ENCODE data around the gene BCAP29. TPM values are rescaled to one million over a fixed set of nuclear protein-coding genes. Genes with fewer than 3 reads are reported as not detected.
A peak's percentile ranks its signal among the peaks of the same experiment; 100 is the strongest.

The BCAP29 gene
- total and polyA plus RNA-seq, 2 donors (not counting 1 experiment from before 2014, with no cell fraction given), result 64.7 to 79.7 TPM

GRCh38 chr7:107579554-107579884 lies 527 bp upstream of the BCAP29 start:
- peaks cover 24% of the 10 kb centered on the region for H3K79me2 ChIP-seq (ENCODE audit: control insufficient read depth, insufficient read depth, low read length)
- H3K4me2 ChIP-seq (ENCODE audit: extremely low read depth, insufficient read depth, low read length), result peak overlapping the region; percentile 91
- no peak for TF ChIP-seq EZH2 (IDR thresholded peaks at IDR 0.05; ENCODE audit: low read length, missing control alignments)
- TF ChIP-seq CTCF (conservative IDR thresholded peaks at IDR 0.05 in 1 of 2, IDR thresholded peaks at IDR 0.05 in 1 of 2; ENCODE audit: low read depth in 1 of 2, low read length in 2 of 2), result no peak

GRCh38 chr7:107580716-107581383 lies 804 bp downstream of the BCAP29 start:
- no peaks in the 10 kb centered on the region for H3K9me3 ChIP-seq (ENCODE audit: control insufficient read depth, insufficient read depth, low read depth, low read length)

More at GRCh38 chr7:107579554-107579884, 527 bp upstream of the BCAP29 start:
- peaks cover 1% of the 10 kb centered on the region for H3K36me3 ChIP-seq (ENCODE audit: control insufficient read depth, insufficient read depth, low read length)
- no peaks in the 10 kb centered on the region for H3K9me3 ChIP-seq (ENCODE audit: control insufficient read depth, insufficient read depth, low read depth, low read length)
- H3K4me3 ChIP-seq (replicated peaks in 1 of 4; ENCODE audit: control extremely low read depth in 1 of 4, insufficient read depth in 1 of 4, low read depth in 3 of 4, low read length in 4 of 4), result peak overlapping the region; percentile 86 to 93 (median 90)
- no peaks in the 10 kb centered on the region for H3K4me1 ChIP-seq (ENCODE audit: control insufficient read depth, extremely low read depth, insufficient read depth, low read length)
- H3K27ac ChIP-seq (ENCODE audit: insufficient read depth, low read length), result peak overlapping the region; percentile 88
- no peak for DNase-seq (ENCODE audit: low read depth in 2 of 2)
- H3K27me3 ChIP-seq (ENCODE audit: control insufficient read depth, insufficient read depth, low read length), result no peaks in the 10 kb centered on the region
- peak overlapping the region; percentile 90 for H3K9ac ChIP-seq (ENCODE audit: insufficient read depth, low read length)
- H4K20me1 ChIP-seq (ENCODE audit: control insufficient read depth, extremely low read depth, insufficient read depth, low read length), result no peaks in the 10 kb centered on the region
- H2AFZ ChIP-seq (ENCODE audit: low read length), result peak overlapping the region; percentile 97

More at GRCh38 chr7:107580716-107581383, 804 bp downstream of the BCAP29 start:
- H3K9ac ChIP-seq (ENCODE audit: insufficient read depth, low read length), result peak overlapping the region; percentile 90
- H3K27me3 ChIP-seq (ENCODE audit: control insufficient read depth, insufficient read depth, low read length), result no peaks in the 10 kb centered on the region
- peak overlapping the region; percentile 57 to 93 (median 84) for H3K4me3 ChIP-seq (replicated peaks in 1 of 4; ENCODE audit: control extremely low read depth in 1 of 4, insufficient read depth in 1 of 4, low read depth in 3 of 4, low read length in 4 of 4)
- no peaks in the 10 kb centered on the region for H3K4me1 ChIP-seq (ENCODE audit: control insufficient read depth, extremely low read depth, insufficient read depth, low read length)
- peak overlapping the region; percentile 14 for H2AFZ ChIP-seq (ENCODE audit: low read length)
- H3K36me3 ChIP-seq (ENCODE audit: control insufficient read depth, insufficient read depth, low read length), result peaks cover 2% of the 10 kb centered on the region
- TF ChIP-seq CTCF (conservative IDR thresholded peaks at IDR 0.05 in 1 of 2, IDR thresholded peaks at IDR 0.05 in 1 of 2; ENCODE audit: low read depth in 1 of 2, low read length in 2 of 2) (no peak), EZH2 (IDR thresholded peaks at IDR 0.05; ENCODE audit: low read length, missing control alignments) (no peak)
- DNase-seq (ENCODE audit: low read depth in 2 of 2), result no peak
- H3K27ac ChIP-seq (ENCODE audit: insufficient read depth, low read length), result peak overlapping the region; percentile 88
- no peaks in the 10 kb centered on the region for H4K20me1 ChIP-seq (ENCODE audit: control insufficient read depth, extremely low read depth, insufficient read depth, low read length)
- peak overlapping the region; percentile 75 for H3K4me2 ChIP-seq (ENCODE audit: extremely low read depth, insufficient read depth, low read length)
- peaks cover 24% of the 10 kb centered on the region for H3K79me2 ChIP-seq (ENCODE audit: control insufficient read depth, insufficient read depth, low read length)

Measured in fibroblast of lung (primary cell).